Endodermal cell (in vitro differentiated cells): Measurements from ENCODE around the gene PLD6. TPM values are rescaled to one million over a fixed set of nuclear protein-coding genes. Genes with fewer than 3 reads are reported as not detected.

Source experiments
- DNase-seq: peaks from one replicate; pipeline ENCODE4 v3.0.0-alpha.2; 2017
- H3K27ac ChIP-seq: 2 replicates; pipeline ENCODE4 v1.5.1; 2013; ENCODE audit warnings: mild to moderate bottlenecking, low read depth, low read length, moderate library complexity
- H3K27me3 ChIP-seq: 2 replicates; pipeline ENCODE4 v1.6.1; 2013; ENCODE audit warnings: mild to moderate bottlenecking, low read length, moderate library complexity; ENCODE audit not compliant: insufficient read depth, control insufficient read depth, poor library complexity, severe bottlenecking
- H3K36me3 ChIP-seq: 2 replicates; pipeline ENCODE4 v1.7.0; 2013; ENCODE audit warnings: mild to moderate bottlenecking, low read length, moderate library complexity; ENCODE audit not compliant: control insufficient read depth, insufficient read depth
- H3K4me1 ChIP-seq: one replicate; pipeline ENCODE4 v1.7.0; 2013; ENCODE audit warnings: low read length; ENCODE audit not compliant: control insufficient read depth, insufficient read depth
- H3K4me3 ChIP-seq: 2 replicates; pipeline ENCODE4 v1.5.1; 2013; ENCODE audit warnings: mild to moderate bottlenecking, low read length, moderate library complexity
- H3K9ac ChIP-seq: 2 replicates; pipeline ENCODE4 v1.6.1; 2013; ENCODE audit warnings: mild to moderate bottlenecking, low read length, moderate library complexity; ENCODE audit not compliant: poor library complexity, severe bottlenecking; ENCODE audit errors: extremely low read depth
- H3K9me3 ChIP-seq: 2 replicates; pipeline ENCODE4 v1.6.1; 2013; ENCODE audit warnings: mild to moderate bottlenecking, low read length, moderate library complexity; ENCODE audit not compliant: control insufficient read depth
- H3K27ac Mint-ChIP-seq: 2 replicates; pipeline ENCODE4 v1.8.0; 2020; ENCODE audit warnings: mixed read lengths
- H3K27me3 Mint-ChIP-seq: 2 replicates; pipeline ENCODE4 v1.8.0; 2021; ENCODE audit warnings: mild to moderate bottlenecking, mixed read lengths; ENCODE audit not compliant: insufficient read depth
- H3K36me3 Mint-ChIP-seq: 2 replicates; pipeline ENCODE4 v1.8.0; 2020; ENCODE audit warnings: low read depth, mixed read lengths
- H3K4me1 Mint-ChIP-seq: 2 replicates; pipeline ENCODE4 v1.8.0; 2020; ENCODE audit warnings: mixed read lengths
- H3K4me3 Mint-ChIP-seq: 2 replicates; pipeline ENCODE4 v1.8.0; 2020; ENCODE audit warnings: mild to moderate bottlenecking, moderate library complexity, mixed read lengths
- H3K9me3 Mint-ChIP-seq: 2 replicates; pipeline ENCODE4 v1.8.0; 2020; ENCODE audit warnings: mild to moderate bottlenecking, mixed read lengths
- CTCF ChIP-seq: fragments of 200-600 bp; sonication (generic); conservative IDR thresholded peaks from 2 replicates; pipeline ENCODE4 v1.5.0; 2021; ENCODE audit warnings: antibody characterized with exemption, mild to moderate bottlenecking
- WGBS, 2 experiments: methylation state at CpG; one replicate each; pipeline versions ENCODE4 v1.1.5 to v1.1.7; 2013; ENCODE audit warnings: missing lambda C conversion rate in 2 of 2, mixed read lengths in 1 of 2; ENCODE audit not compliant: insufficient coverage in 1 of 2, insufficient read length in 1 of 2; 5-methylcytosine and 5-hydroxymethylcytosine counted together
- total RNA-seq, 2 donors: library from RNA; stranded (reverse); fragmentation: NEBNext Ultra II Directional in 1 of 2; extraction: Animal tissue kit (Norgen Biotek cat#: 25700) in 1 of 2; gene quantifications; 2 replicates in 1 of 2; 3 replicates in 1 of 2; pipeline ENCODE4 v1.2.1, GENCODE V29; 2021

The PLD6 gene
- total RNA-seq, 2 donors from 2014 or later: 0.42 to 1.5 TPM

- Histone ChIP-seq H3K36me3 (peaks cover 25% of the 10 kb centered on the region), H3K27ac (no peak overlapping the region), H3K4me1 (no peaks in the 10 kb centered on the region), H3K9me3 (no peaks in the 10 kb centered on the region), H3K27me3 (no peaks in the 10 kb centered on the region), H3K9ac (no peak overlapping the region), H3K4me3 (no peak overlapping the region)
- no peak for TF ChIP-seq CTCF
- 85 to 91% methylated on average over 3 to 6 of the region's 6 CpGs for WGBS, 2 experiments
- Mint-ChIP-seq H3K4me3 (no peak overlapping the region), H3K9me3 (no peaks in the 10 kb centered on the region), H3K27ac (no peak overlapping the region), H3K36me3 (peaks cover 29% of the 10 kb centered on the region), H3K27me3 (no peaks in the 10 kb centered on the region), H3K4me1 (peaks cover 3% of the 10 kb centered on the region)
- no peak for DNase-seq
Observed at GRCh38 chr17:17243163-17243562, 37.0 kb upstream of the PLD6 start.

GRCh38 chr17:17242246-17242645 lies 36.1 kb upstream of the PLD6 start:
- H3K4me1 ChIP-seq: no peaks in the 10 kb centered on the region
- no peaks in the 10 kb centered on the region for H3K27me3 ChIP-seq
- peaks cover 18% of the 10 kb centered on the region for H3K36me3 ChIP-seq
- no peaks in the 10 kb centered on the region for H3K27me3 Mint-ChIP-seq
- 91 to 97% methylated on average over 6 to 7 of the region's 7 CpGs for WGBS, 2 experiments
- no peaks in the 10 kb centered on the region for H3K9me3 Mint-ChIP-seq
- H3K9me3 ChIP-seq: no peaks in the 10 kb centered on the region
- no peak overlapping the region for H3K4me3 Mint-ChIP-seq
- no peak overlapping the region for H3K4me3 ChIP-seq
- no peak for TF ChIP-seq CTCF
- peaks cover 3% of the 10 kb centered on the region for H3K4me1 Mint-ChIP-seq
- no peak overlapping the region for H3K9ac ChIP-seq
- DNase-seq: no peak
- H3K27ac Mint-ChIP-seq: no peak overlapping the region
- H3K36me3 Mint-ChIP-seq: peaks cover 21% of the 10 kb centered on the region
- H3K27ac ChIP-seq: no peak overlapping the region

GRCh38 chr17:17241656-17242055 lies 35.5 kb upstream of the PLD6 start:
- Mint-ChIP-seq H3K4me1 (peaks cover 3% of the 10 kb centered on the region), H3K4me3 (no peak overlapping the region), H3K27ac (no peak overlapping the region), H3K9me3 (no peaks in the 10 kb centered on the region), H3K27me3 (no peaks in the 10 kb centered on the region), H3K36me3 (peaks cover 15% of the 10 kb centered on the region)
- no peak for DNase-seq
- Histone ChIP-seq H3K4me1 (no peaks in the 10 kb centered on the region), H3K9ac (no peak overlapping the region), H3K27me3 (no peaks in the 10 kb centered on the region), H3K27ac (no peak overlapping the region), H3K9me3 (no peaks in the 10 kb centered on the region), H3K4me3 (no peak overlapping the region), H3K36me3 (peaks cover 12% of the 10 kb centered on the region)
- no peak for TF ChIP-seq CTCF
- 80 to 90% methylated on average over 10 of the region's 10 CpGs for WGBS, 2 experiments
